Measurements from ENCODE around the gene TGFB1. TPM values are rescaled to one million over a fixed set of nuclear protein-coding genes. Genes with fewer than 3 reads are reported as not detected.
"Not testable (repeated sequence)": the region's sequence is repeated elsewhere in the genome, so short reads cannot be mapped to it uniquely, and the experiment has no call there.

TGFB1 gene
- polyA plus RNA-seq, 1 experiment, result 4.9 TPM

GRCh38 chr19:41352609-41353465 is 885 bp downstream of the TGFB1 start:
- ChIA-PET POLR2A (interaction anchor here (0.6 to 3.0 kb wide), 7 partner anchors 10 to 55 kb away, joined by 3 to 43 read pairs (median 6); partner anchors contain the start of genes B9D2 and CCDC97), CTCF (interaction anchor here (0.5 to 2.8 kb wide), 12 partner anchors 11 to 657 kb away, joined by 3 to 16 read pairs (median 4); partner anchors contain the start of gene B9D2)
- Histone ChIP-seq H3K9me3 (ENCODE audit: control insufficient read depth, insufficient read depth, low read length) (no peaks in the 10 kb centered on the region; the same call in 1 of the 2 replicates), H3K27me3 (ENCODE audit: control insufficient read depth, insufficient read depth, low read length) (no peaks in the 10 kb centered on the region), H3K27ac (ENCODE audit: low read depth, low read length) (peak overlapping the region; percentile 21), H3K4me3 (ENCODE audit: low read depth, low read length) (peak overlapping the region; percentile 91)
- DNase-seq (ENCODE audit: low read depth, low spot score), result no peak
- peak; percentile 65 for TF ChIP-seq CTCF (IDR thresholded peaks at IDR 0.05; ENCODE audit: low read depth, low read length)

GRCh38 chr19:41352279-41352608 is 1.5 kb downstream of the TGFB1 start:
- H3K27ac ChIP-seq (ENCODE audit: low read depth, low read length), result no peak overlapping the region
- no peak for DNase-seq (ENCODE audit: low read depth, low spot score)
- no peaks in the 10 kb centered on the region; the same call in 1 of the 2 replicates for H3K9me3 ChIP-seq (ENCODE audit: control insufficient read depth, insufficient read depth, low read length)
- POLR2A ChIA-PET, result interaction anchor here (0.6 to 3.0 kb wide), 7 partner anchors 11 to 54 kb away, joined by 3 to 43 read pairs (median 6); partner anchors contain the start of genes B9D2, CCDC97 and TMEM91
- H3K4me3 ChIP-seq (ENCODE audit: low read depth, low read length), result peak overlapping the region; percentile 91
- CTCF ChIA-PET, result interaction anchor here (0.7 to 2.8 kb wide), 9 partner anchors 10 to 133 kb away, joined by 3 to 16 read pairs (median 4); partner anchors contain the start of gene B9D2
- no peaks in the 10 kb centered on the region for H3K27me3 ChIP-seq (ENCODE audit: control insufficient read depth, insufficient read depth, low read length)
- TF ChIP-seq CTCF (IDR thresholded peaks at IDR 0.05; ENCODE audit: low read depth, low read length), result no peak

- Histone ChIP-seq H3K27ac (ENCODE audit: low read depth, low read length) (peak overlapping the region; percentile 21), H3K27me3 (ENCODE audit: control insufficient read depth, insufficient read depth, low read length) (no peaks in the 10 kb centered on the region), H3K4me3 (ENCODE audit: low read depth, low read length) (peak overlapping the region; percentile 91), H3K9me3 (ENCODE audit: control insufficient read depth, insufficient read depth, low read length) (no peaks in the 10 kb centered on the region; the same call in 1 of the 2 replicates)
- CTCF ChIA-PET, result interaction anchor here (0.5 to 2.8 kb wide), 7 partner anchors 9 to 61 kb away, joined by 3 to 16 read pairs (median 4); partner anchors contain the start of gene B9D2
- DNase-seq (ENCODE audit: low read depth, low spot score), result no peak
- TF ChIP-seq CTCF (IDR thresholded peaks at IDR 0.05; ENCODE audit: low read depth, low read length), result no peak
- POLR2A ChIA-PET, result interaction anchor here (0.6 to 3.0 kb wide), 7 partner anchors 14 to 53 kb away, joined by 3 to 43 read pairs (median 4); partner anchors contain the start of genes CCDC97 and TMEM91
Measured at GRCh38 chr19:41351339-41352245, 2.1 kb downstream of the TGFB1 start.

- Histone ChIP-seq H3K27me3 (ENCODE audit: control insufficient read depth, insufficient read depth, low read length) (no peaks in the 10 kb centered on the region), H3K4me3 (ENCODE audit: low read depth, low read length) (peak overlapping the region; percentile 91), H3K9me3 (ENCODE audit: control insufficient read depth, insufficient read depth, low read length) (no peaks in the 10 kb centered on the region; the same call in 1 of the 2 replicates), H3K27ac (ENCODE audit: low read depth, low read length) (no peak overlapping the region)
- ChIA-PET CTCF (interaction anchor here (2.8 kb wide), 1 partner anchor 29 kb away, joined by 14 read pairs; no protein-coding TSS in a partner anchor), POLR2A (interaction anchor here (0.6 to 3.0 kb wide), 5 partner anchors 9 to 40 kb away, joined by 3 to 43 read pairs (median 4); no protein-coding TSS in a partner anchor)
- DNase-seq (ENCODE audit: low read depth, low spot score), result no peak
- no peak for TF ChIP-seq CTCF (IDR thresholded peaks at IDR 0.05; ENCODE audit: low read depth, low read length)
Measured at GRCh38 chr19:41350735-41351338, 2.9 kb downstream of the TGFB1 start.

- DNase-seq (ENCODE audit: low read depth, low spot score); POLR2A ChIA-PET; H3K27ac ChIP-seq (ENCODE audit: low read depth, low read length); H3K9me3 ChIP-seq (ENCODE audit: control insufficient read depth, insufficient read depth, low read length); H3K4me3 ChIP-seq (ENCODE audit: low read depth, low read length); H3K27me3 ChIP-seq (ENCODE audit: control insufficient read depth, insufficient read depth, low read length): not testable (repeated sequence)
- CTCF ChIA-PET, result interaction anchor here (0.6 to 1.0 kb wide), 3 partner anchors 16 to 548 kb away, joined by 3 to 7 read pairs (median 3); no protein-coding TSS in a partner anchor
Measured at GRCh38 chr19:41346916-41347315, 6.8 kb downstream of the TGFB1 start.

Data from AG04450 (cell line).